ENCODE measurements around the gene ATP1B1. TPM values are rescaled to one million over a fixed set of nuclear protein-coding genes. Genes with fewer than 3 reads are reported as not detected.

The ATP1B1 gene
- total RNA-seq, result 409 TPM

GRCh38 chr1:169106095-169106920 is at the start of gene ATP1B1:
TSS of gene ATP1B1 (plus strand) at chr1:169106690. CDS start at chr1:169106830, 140 bp downstream.

Small RNA genes lying within 50 kb of the gene (small RNA-seq; reads per million reads assigned to genes)
- not detected for gene RNA5SP66 (ENCODE audit: low replicate concordance)
